KG1 (cell line): ENCODE data around the gene COL8A1.
A peak's percentile ranks its signal among the peaks of the same experiment; 100 is the strongest.
"Not testable (repeated sequence)": the region's sequence is repeated elsewhere in the genome, so short reads cannot be mapped to it uniquely, and the experiment has no call there.

Experiments used
- DNase-seq: peaks from one replicate; lab custom pipeline; 2025; lab: John Stamatoyannopoulos, UW

Gene COL8A1

GRCh38 chr3:99709686-99710085, 71.3 kb downstream of the COL8A1 start:
- DNase-seq = no peak

GRCh38 chr3:99710094-99710493, 71.7 kb downstream of the COL8A1 start:
- DNase-seq = no peak

- DNase-seq = no peak
Measured at GRCh38 chr3:99711351-99711750, 73.0 kb downstream of the COL8A1 start.

- DNase-seq = no peak
Measured at GRCh38 chr3:99712291-99712954, 74.0 kb downstream of the COL8A1 start.

GRCh38 chr3:99713440-99713839, 75.0 kb downstream of the COL8A1 start:
- no peak for DNase-seq

- no peak for DNase-seq
Measured at GRCh38 chr3:99714146-99714545, 75.8 kb downstream of the COL8A1 start.

- DNase-seq = no peak
Measured at GRCh38 chr3:99714575-99714974, 76.2 kb downstream of the COL8A1 start.

GRCh38 chr3:99716463-99716995, 78.1 kb downstream of the COL8A1 start:
- no peak for DNase-seq

GRCh38 chr3:99720985-99721632, 82.7 kb downstream of the COL8A1 start:
- DNase-seq = no peak

GRCh38 chr3:99721633-99722007, 83.2 kb downstream of the COL8A1 start:
- DNase-seq = no peak

- no peak for DNase-seq
Measured at GRCh38 chr3:99724276-99724675, 85.9 kb downstream of the COL8A1 start.

- DNase-seq = no peak
Measured at GRCh38 chr3:99730870-99731269, 92.5 kb downstream of the COL8A1 start.

GRCh38 chr3:99731499-99731898, 93.1 kb downstream of the COL8A1 start:
- no peak for DNase-seq

GRCh38 chr3:99740371-99740770, 102.0 kb downstream of the COL8A1 start:
- DNase-seq = not testable (repeated sequence)

- DNase-seq = no peak
Measured at GRCh38 chr3:99741588-99741987, 103.2 kb downstream of the COL8A1 start.

GRCh38 chr3:99747915-99748314, 109.5 kb downstream of the COL8A1 start:
- DNase-seq = no peak

- no peak for DNase-seq
Measured at GRCh38 chr3:99751649-99752048, 113.3 kb downstream of the COL8A1 start.

GRCh38 chr3:99753268-99753975, 115.0 kb downstream of the COL8A1 start:
- DNase-seq = peak; percentile 9

- no peak for DNase-seq
Measured at GRCh38 chr3:99755831-99756230, 117.4 kb downstream of the COL8A1 start.

- no peak for DNase-seq
Measured at GRCh38 chr3:99757966-99758365, 119.6 kb downstream of the COL8A1 start.

GRCh38 chr3:99758502-99759177, 120.2 kb downstream of the COL8A1 start:
- DNase-seq = no peak

- no peak for DNase-seq
Measured at GRCh38 chr3:99760031-99760430, 121.6 kb downstream of the COL8A1 start.
